HG02943 (cell line): Measurements from ENCODE around the gene PPA2.

Experiments used
- ATAC-seq: cut with Tn5 transposase; IDR thresholded peaks from one replicate; pipeline ENCODE4 v1.9.1; 2021; ENCODE audit warnings: mild to moderate bottlenecking, low read depth, moderate library complexity; ENCODE audit not compliant: unreplicated experiment

Gene PPA2

DNA sequence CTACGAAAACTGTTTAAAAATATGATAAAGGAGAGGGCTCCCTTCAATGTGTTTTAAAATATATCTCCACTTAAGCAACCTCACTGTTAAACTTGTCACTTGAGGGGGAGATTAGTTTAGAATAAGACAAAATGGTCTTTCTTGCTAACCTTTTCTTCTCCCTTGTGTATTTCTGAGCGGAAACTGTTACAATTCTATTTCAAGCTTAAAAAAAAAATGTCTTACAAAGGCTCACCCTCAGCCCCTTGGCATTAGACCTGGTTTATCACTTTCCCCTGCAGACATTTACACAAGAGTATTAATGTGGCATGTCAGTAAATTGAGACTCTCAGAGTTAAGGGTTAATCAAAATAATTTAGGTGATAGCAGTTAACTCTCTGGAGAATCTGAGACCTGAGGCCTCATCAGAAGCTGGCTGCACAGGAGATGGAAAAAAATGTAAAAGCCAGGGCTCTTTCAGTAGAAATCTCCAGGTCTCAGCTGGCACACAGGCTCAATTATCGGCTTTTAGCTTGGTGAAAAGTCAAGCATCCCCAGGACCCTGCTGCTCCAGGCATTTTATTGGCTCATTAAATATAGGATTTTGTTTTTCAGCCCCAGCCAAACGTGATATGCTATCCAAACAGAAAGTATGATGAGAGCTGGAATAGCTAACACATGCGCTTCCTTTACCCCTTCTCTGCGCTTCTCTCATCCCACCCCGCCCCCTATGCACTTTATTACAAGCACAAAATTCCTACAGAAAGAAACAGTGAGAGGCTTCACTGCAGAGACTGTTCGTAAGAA, 130.5 kb downstream of the PPA2 start:
- ATAC-seq: no peak

DNA sequence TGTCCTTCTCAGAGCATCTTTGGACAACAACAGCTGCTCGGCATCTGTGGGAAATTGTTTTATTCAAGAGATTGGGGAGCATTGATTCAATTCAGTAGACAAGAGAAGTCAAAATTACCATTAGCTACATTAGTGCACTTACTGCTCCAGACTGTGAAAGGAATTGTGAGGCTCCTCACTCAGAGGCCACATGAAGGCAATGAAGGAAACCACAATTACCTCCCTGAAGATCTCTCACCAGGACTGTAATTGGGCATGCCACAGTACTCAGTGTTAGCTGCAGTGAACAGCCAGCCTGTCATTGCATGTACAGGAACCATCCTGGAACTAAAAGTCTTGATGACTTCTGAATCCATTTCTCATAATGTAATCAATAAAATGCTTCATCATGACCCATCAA, 144.8 kb downstream of the PPA2 start:
- no peak for ATAC-seq

DNA sequence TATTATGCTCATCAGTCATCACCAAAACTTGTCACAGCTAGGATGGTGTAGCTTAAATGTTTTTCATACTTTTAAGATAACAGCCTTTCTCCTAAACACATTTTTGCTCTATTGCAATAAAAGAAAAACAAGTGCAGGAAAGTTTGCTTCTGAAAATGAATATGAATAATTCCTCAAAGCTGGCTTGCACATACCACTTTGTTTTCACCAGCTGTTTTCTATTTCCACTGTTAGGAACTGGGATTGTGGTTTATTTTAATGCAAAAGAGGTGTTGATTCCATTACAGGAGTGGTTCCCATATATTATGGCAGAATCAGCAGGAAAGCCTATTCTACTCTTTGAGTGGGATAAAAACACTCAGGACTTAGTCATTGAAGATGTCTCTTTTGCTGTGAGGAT, 145.9 kb downstream of the PPA2 start:
- ATAC-seq: no peak

DNA sequence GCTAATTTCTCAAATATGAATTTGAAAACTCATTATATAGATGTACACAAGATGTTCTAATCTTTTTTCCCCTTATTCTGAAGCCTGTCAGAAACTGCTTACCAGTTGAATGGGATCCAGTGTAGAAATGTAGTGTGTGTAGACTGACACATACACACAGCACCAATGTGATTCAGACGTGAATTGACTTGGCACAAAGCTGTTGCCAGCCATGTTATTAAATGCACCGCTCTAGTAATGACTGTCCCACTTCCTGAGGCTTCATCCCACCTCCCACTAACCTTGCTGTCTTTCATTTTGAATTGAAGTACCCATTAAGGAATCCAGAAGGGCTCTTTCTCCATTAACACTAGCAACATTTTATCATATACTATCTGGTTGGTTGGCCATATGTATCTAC, 146.6 kb downstream of the PPA2 start:
- ATAC-seq: no peak
